Endometrium (tissue), 2 donors: Measurements from ENCODE around the gene TSPAN11.

Source experiments
- FAIRE-seq: peaks from 2 replicates; lab custom pipeline; 2012; peaks lifted over from hg19 to GRCh38; lab: Jason Lieb, UNC
- donor health status: control.
- donor health status: control.

Gene TSPAN11

DNA sequence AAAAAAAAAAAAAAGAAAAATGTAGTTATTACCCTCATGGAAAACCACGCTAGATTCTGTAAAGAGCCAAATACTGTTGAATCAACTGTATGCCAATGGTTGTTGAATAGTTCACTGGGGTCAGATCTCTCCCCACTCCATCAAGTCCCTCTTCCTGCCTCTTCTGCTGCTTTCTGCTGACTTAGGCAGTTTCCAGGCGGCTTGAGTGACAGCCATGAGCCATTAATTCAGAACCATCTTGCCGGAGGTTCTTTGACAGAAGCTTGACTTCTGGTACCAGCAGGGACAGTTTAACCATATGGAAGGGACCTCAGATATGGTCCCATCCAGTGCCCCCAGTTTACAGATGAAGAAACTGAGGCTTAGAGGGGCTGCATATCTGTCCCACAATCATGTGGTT lies 34.5 kb downstream of the TSPAN11 start:
- no peak for FAIRE-seq

DNA sequence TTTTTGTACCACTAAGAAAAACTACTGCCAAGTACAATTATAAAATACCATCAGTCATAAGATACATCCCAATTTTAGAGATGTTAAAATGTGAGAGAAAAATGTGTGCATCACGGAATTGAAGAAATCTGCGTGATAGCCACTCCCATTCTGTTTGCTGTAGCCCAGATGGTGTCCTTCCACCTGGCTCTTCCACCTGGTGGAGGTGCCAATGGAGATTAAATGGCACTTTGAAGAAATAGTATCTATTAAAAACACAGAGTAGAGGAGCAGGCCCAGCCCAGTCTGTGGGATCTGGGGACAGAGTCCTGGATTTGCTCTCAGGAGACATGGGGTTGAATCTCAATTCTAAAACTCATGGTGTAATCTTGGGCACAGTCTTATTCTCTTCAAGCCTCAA lies 35.5 kb downstream of the TSPAN11 start:
- no peak for FAIRE-seq

GRCh38 chr12:30963709-30964564 lies 37.4 kb downstream of the TSPAN11 start:
- no peak for FAIRE-seq

- FAIRE-seq = no peak
These were observed 38.5 kb downstream of the TSPAN11 start for GRCh38 chr12:30964896-30965612.

DNA sequence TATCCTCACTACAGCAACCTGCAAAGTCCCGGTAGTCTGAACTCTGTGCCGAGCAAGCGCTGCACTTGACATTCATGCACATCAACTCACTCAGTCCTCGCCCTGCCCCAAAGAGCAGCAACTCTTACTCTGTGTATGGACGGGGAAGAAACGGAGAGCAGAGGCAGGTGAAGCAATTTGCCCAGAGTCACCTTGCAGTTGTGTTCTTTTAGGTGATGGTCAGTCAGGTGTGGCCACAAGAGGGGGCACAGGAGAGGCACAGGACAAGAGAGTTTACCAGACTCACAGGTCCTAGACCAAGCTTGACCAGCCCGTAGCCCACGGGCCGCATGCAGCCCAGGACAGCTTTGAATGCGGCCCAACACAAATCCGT lies 39.1 kb downstream of the TSPAN11 start:
- FAIRE-seq = no peak

DNA sequence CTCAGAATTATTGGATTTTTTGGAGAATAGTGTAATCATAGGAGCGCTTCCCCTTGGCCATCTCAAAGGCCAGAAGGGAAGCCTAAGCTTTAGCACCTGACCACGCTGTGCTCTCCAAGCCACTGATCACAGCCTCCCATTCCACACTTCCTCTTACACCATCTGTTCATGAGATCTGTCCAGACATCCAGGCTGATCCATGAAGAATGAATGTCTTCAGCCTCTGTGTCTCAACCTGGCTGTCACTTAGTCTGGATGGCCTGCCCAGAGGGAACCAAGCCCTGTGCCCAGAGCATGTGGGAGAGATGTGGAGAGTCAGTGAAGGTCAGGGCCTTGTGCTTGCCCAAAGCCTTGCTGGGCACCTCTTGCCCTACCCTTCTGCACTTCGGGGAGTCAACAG lies 40.5 kb downstream of the TSPAN11 start:
- no peak for FAIRE-seq

DNA sequence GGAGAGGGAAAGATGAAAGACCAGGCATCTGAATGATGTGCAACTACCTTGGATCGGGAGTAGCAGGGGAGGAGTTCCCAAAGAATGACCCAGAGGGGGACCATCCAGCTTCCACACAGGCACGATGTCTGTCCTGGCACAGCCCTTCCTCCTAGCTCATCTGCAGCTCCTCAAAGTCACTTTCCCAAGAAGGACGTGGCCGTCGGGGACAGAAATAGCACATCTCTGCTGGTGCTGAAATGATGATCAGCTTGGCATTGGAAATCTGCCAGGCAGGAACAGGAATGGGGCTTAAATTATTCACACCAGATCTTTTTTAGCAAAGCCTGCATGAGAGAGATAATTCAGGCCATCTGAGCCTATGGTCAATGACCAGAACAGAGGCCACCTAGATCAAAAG lies 41.7 kb downstream of the TSPAN11 start:
- no peak for FAIRE-seq

GRCh38 chr12:30969006-30969405 lies 42.5 kb downstream of the TSPAN11 start:
- no peak for FAIRE-seq

DNA sequence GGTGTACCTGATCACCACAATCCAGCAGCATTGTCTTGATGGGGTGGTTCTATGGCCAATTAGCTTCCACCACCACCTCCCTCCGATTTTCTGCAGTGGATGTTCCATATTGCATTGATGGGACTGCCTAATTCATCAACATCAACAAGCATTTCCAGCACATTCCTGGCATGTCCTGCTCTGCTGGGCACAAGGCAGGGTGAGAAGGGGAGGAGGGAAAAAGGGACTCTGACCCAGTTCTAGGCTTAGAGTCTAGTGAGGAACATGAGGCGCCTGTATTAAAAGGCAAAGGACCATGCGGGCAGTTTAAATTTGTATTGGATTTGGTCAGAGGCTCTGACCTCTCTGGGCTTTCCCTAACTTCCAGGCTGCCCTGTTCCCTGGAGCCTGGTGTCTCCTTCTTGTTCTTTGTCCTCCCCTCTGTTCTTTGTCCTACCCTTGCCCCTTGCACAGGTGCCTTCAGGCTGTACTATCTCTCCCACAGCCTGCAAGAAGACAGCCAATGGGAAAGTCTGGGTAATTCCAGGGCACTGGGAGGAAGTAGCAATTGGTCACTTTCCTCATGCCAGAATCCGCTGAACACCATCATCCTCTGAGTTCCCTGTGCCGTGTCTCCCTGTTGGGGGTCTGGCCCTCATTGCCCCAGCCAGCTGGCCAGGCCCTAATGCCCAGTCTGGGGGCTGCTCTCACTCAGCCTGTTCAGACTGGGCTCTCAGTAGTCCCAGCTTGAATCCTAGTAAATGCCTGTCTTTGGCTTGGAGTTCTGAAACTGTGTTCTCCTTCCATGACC lies 43.3 kb downstream of the TSPAN11 start:
- FAIRE-seq = no peak

DNA sequence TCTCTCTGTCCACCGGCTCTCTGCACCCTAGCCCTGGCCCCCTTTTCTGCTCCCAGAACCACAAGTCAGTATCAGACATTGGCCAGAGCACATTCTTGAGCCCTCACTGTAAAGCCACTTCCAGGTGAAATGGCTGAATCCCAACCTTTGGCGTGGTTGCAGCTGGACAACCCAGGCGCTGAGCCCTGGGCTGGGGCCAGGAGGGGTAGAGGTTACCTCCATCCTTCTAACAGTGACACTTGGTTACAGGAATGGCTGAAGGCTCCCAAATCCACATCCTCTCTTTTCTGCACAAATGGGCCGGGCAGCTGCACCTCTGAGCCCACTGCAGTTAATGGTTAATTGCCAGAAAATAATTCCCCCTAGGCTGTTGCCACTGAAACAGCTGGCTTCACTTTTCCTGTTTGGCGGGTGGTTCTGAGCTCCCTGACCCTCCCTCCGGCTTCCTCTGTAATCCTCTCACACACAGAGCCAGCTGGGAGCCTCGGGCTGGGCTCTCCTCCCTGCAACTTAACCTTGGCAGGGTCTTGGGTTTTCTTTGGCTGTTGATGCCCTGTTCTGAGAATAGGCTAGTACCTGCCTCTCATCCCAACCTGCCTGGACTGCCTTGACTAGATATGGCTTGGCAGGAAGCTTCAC lies 44.1 kb downstream of the TSPAN11 start:
- FAIRE-seq = no peak

GRCh38 chr12:30972035-30972434 lies 45.5 kb downstream of the TSPAN11 start:
- no peak for FAIRE-seq

DNA sequence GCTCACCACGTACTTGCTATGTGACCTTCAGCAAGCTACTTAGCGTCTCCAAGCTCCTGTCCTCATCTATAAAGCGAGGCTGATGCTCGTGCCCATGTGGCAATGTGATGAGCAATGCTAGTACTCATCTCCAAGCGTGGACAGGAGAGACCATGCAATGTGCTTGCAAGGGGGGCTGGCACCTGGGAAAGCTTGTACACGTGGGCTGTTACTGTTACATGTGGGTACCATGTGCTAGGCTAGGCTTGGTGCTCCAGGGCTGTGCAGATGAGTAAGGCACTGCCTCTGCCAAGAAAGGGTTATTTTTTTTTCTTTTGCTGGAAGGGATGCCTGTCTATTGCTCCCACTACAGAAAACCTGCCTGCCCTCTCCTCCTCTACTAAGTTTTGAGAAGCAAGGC lies 46.6 kb downstream of the TSPAN11 start:
- no peak for FAIRE-seq

GRCh38 chr12:30973830-30974229 lies 47.3 kb downstream of the TSPAN11 start:
- no peak for FAIRE-seq

DNA sequence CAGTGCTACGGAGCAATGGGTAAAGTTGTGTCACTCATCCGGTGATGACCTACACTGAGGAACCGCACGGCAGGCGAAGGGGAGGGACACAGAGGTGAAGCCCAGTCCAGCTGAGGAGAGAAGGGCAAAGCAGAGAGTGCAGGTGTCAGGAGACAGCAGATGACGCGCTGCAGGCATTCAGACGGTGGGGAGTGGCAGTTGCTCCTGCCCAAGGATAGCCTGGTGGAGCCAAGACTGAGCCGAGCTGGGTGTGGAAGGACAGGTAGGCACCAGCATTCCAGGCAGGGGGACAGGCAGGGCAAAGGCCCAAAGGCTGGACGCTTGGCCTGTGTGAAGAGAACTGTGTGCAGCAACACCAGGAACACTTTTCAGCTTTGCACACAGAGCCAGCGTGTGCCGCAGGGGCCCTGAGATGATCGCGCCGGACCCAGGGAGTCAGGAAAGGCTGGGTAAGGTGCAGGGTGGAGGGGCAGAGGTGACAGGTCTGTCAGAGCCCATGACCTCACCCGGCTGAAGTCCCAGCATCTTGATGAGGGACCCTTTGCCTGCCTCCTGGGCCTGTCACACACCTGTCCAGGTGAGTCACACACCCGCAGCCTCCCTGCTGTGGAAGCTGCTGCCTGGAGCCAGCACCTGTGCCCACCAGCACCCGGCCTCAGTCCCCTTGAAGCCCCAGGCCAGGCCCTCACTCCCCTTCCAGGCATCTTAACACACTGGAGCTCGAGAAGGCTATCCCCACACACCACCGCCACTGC lies 48.4 kb downstream of the TSPAN11 start:
- no peak for FAIRE-seq

- FAIRE-seq = no peak
These were observed 49.0 kb downstream of the TSPAN11 start for GRCh38 chr12:30975581-30975980.

- FAIRE-seq = no peak
These were observed 49.7 kb downstream of the TSPAN11 start for GRCh38 chr12:30976206-30976605.

DNA sequence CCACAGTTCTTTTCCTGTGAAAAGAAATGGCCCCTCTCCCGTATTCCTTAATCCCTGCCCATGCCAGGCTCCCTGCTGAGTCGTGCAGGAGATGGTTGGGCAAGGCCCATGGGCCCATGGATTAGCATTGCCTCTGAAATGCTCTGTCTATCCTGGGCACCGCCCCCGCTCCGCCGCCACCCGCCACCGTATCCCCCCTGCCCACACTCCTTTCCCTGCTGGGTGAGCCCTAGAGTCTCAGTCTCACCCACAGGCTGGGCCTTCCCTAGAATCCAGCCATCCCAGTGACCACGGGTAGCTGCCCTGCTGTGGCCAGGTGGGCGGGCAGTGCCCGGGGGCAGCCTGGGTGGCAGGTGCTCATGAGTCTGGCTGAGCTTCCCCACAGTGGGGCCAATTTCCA lies 50.6 kb downstream of the TSPAN11 start:
- FAIRE-seq = no peak

DNA sequence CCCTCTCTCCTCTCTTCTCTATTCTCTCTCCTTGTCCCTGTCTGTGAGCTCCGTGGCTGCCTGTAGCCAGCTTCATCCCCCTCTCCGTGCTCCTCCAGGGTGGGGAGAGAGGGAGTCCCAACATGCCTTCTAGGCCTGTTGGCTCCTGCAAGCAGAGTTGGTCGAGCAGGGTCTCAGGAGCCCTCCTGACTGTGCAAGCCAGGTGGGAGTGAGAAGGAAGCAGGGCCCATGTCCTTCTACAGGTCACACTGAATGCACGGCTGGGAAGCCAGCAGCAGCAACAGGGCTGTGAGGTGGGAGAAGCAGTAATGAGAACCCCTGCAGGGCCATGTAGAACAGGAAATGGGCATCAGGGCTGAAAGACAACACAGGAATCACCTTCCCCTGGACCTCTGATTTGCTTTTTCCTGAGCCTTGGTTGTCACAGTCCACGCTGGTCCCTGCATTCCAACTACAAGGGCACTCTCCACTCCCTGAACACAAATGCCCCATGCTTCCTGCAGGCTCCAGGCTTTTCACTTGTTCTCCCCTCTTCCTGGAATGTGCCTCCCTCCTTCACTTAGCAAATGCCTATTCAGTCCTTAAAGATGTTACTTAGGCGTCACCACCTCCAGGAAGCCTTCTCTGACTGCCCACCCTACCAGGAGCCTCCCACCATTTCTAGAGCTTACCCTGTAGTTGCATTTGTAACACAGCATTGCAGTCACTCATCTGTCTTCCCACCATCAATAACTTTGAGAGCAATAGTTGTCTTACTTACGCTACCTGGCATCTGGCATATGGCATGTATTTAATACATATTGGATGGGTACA lies 51.2 kb downstream of the TSPAN11 start:
- FAIRE-seq = no peak

- peak; percentile 50 for FAIRE-seq
These were observed 52.1 kb downstream of the TSPAN11 start for GRCh38 chr12:30978639-30979038.

GRCh38 chr12:30979371-30980259 lies 53.1 kb downstream of the TSPAN11 start:
- no peak for FAIRE-seq
